Keratinocyte (primary cell): ENCODE results near the gene MYBPH. TPM values are rescaled to one million over a fixed set of nuclear protein-coding genes. Genes with fewer than 3 reads are reported as not detected.

ENCODE experiments used
- DNase-seq: peaks from one replicate; pipeline ENCODE4 v3.0.0-alpha.2; 2011; ENCODE audit warnings: low read depth, missing footprints, low spot score
- FAIRE-seq: peaks from 2 replicates; lab custom pipeline; 2011; peaks lifted over from hg19 to GRCh38; lab: Jason Lieb, UNC
- H2AFZ ChIP-seq: 2 replicates; pipeline ENCODE4 v1.6.0; 2012; ENCODE audit warnings: low read length, control low read depth, inconsistent platforms; ENCODE audit not compliant: control insufficient read depth
- H3K27ac ChIP-seq: 2 replicates; pipeline ENCODE4 v1.5.1; 2011; ENCODE audit warnings: low read length; ENCODE audit not compliant: control insufficient read depth, insufficient read depth
- H3K27me3 ChIP-seq: 3 replicates; pipeline ENCODE4 v1.6.0; 2011; ENCODE audit warnings: low read length; ENCODE audit not compliant: control insufficient read depth, insufficient read depth; ENCODE audit errors: extremely low read depth
- H3K36me3 ChIP-seq, 2 experiments: 2 replicates in 1 of 2; 3 replicates in 1 of 2; pipeline ENCODE4 v1.5.1; 2011; ENCODE audit warnings: low read length in 2 of 2, mild to moderate bottlenecking in 1 of 2; ENCODE audit not compliant: control insufficient read depth in 2 of 2, insufficient read depth in 2 of 2; ENCODE audit errors: extremely low read depth in 1 of 2
- H3K4me1 ChIP-seq: 3 replicates; pipeline ENCODE4 v1.5.1; 2011; ENCODE audit warnings: low read length; ENCODE audit not compliant: control insufficient read depth, insufficient read depth; ENCODE audit errors: extremely low read depth
- H3K4me2 ChIP-seq: 3 replicates; pipeline ENCODE4 v1.6.0; 2011; ENCODE audit warnings: low read depth, low read length; ENCODE audit not compliant: control insufficient read depth, insufficient read depth; ENCODE audit errors: extremely low read depth
- H3K4me3 ChIP-seq, 3 experiments: fragments of 200-600 bp in 1 of 3; sonication (generic) in 1 of 3; 2 replicates in 2 of 3; 3 replicates in 1 of 3; pipeline ENCODE4 v1.5.1; 2011 to 2016; ENCODE audit warnings: low read length in 3 of 3, mild to moderate bottlenecking in 3 of 3, control low read depth in 2 of 3, inconsistent platforms in 1 of 3, low read depth in 1 of 3, mixed read lengths in 1 of 3, mixed run types in 1 of 3, moderate library complexity in 1 of 3; ENCODE audit not compliant: control insufficient read depth in 2 of 3, insufficient read depth in 2 of 3; ENCODE audit errors: extremely low read depth in 1 of 3
- H3K79me2 ChIP-seq: 2 replicates; pipeline ENCODE4 v1.6.0; 2012; ENCODE audit warnings: low read length; ENCODE audit not compliant: control insufficient read depth, insufficient read depth
- H3K9ac ChIP-seq: 3 replicates; pipeline ENCODE4 v1.6.0; 2011; ENCODE audit warnings: low read length; ENCODE audit not compliant: control insufficient read depth, insufficient read depth; ENCODE audit errors: extremely low read depth
- H3K9me1 ChIP-seq: 3 replicates; pipeline ENCODE4 v1.6.0; 2011; ENCODE audit warnings: low read length; ENCODE audit not compliant: control insufficient read depth, insufficient read depth; ENCODE audit errors: extremely low read depth
- H3K9me3 ChIP-seq: 2 replicates; pipeline ENCODE4 v1.5.1; 2012; ENCODE audit warnings: low read depth, low read length; ENCODE audit not compliant: control insufficient read depth
- H4K20me1 ChIP-seq: 3 replicates; pipeline ENCODE4 v1.6.0; 2011; ENCODE audit warnings: low read length; ENCODE audit not compliant: control insufficient read depth, insufficient read depth; ENCODE audit errors: extremely low read depth
- EZH2 ChIP-seq: IDR thresholded peaks from one replicate; pipeline ENCODE4 v1.6.1; 2012; ENCODE audit warnings: inconsistent platforms, mild to moderate bottlenecking, low read length, moderate library complexity
- dilution Hi-C: fragments of 300-500 bp; cut with MboI; formaldehyde crosslinking; loops from one replicate; pipeline ENCODE4 v1.7.0; 2020; ENCODE audit warnings: low sequenced_read_pairs; ENCODE audit not compliant: extremely low pct_ligation_motif_present
- polyA plus RNA-seq, 5 experiments: library from polyadenylated mRNA; depleted of rRNA in 3 of 5; stranded (reverse) in 3 of 5; stranded (forward) in 1 of 5; unstranded in 1 of 5; fragments of >200 nt; gene quantifications; 1 replicate in 1 of 5; 2 replicates in 3 of 5; 3 replicates in 1 of 5; pipeline versions ENCODE4 v1.2.1 to v1.2.3, GENCODE V29; 2011 to 2012; ENCODE audit warnings: missing spikeins in 2 of 5, low read depth in 1 of 5, low replicate concordance in 1 of 5
- TF ChIP-seq, protein P1 (sequence below), 3 experiments: IDR thresholded peaks in 1 of 3; conservative IDR thresholded peaks in 1 of 3; optimal IDR thresholded peaks in 1 of 3; 2 replicates in 2 of 3; 3 replicates in 1 of 3; pipeline versions ENCODE3 to v1.5.1; 2011; ENCODE audit warnings: low read length in 3 of 3, mild to moderate bottlenecking in 3 of 3, moderate library complexity in 2 of 3, control low read depth in 1 of 3, inconsistent platforms in 1 of 3; ENCODE audit not compliant: insufficient read depth in 2 of 3; ENCODE audit errors: extremely low read depth in 1 of 3

The MYBPH gene
- polyA plus RNA-seq, 1 donor (not counting 4 experiments of a cell fraction or from before 2014, with no cell fraction given): not detected

DNA sequence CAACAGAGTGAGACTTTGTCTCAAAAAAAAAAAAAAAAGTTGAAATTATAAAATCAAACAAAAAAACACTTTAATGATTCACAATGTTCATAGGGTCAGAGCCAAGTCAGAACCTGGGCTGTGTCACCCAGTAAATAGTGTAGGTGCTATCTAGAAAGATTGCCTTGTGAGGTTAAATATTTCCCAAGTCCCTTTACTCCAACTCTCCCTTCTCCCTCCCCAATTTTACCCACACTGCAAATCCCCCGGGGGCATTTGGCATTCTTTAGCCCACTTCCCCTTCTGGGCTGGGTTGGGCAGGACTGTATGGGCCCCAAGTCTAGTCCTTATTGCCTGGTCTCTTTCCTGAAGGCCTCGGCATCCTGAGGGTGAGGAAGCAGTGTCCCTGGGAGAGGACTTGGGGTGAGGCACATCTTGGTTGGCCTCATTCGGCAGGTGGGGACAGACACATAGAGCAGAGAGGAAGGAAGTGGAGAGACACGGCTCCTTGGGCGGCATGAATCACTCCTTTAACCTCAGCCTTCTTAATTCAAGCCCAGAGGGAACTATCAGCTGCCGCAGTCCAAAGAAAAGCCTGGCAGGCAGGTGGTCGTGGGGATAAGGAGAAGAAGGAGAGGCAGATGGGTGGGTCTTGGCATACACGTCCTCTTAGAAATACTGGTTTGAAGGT is 39.9 kb downstream of the MYBPH start:
- H3K9ac ChIP-seq: no peak overlapping the region
- H4K20me1 ChIP-seq: no peaks in the 10 kb centered on the region
- no peak for DNase-seq
- H3K4me1 ChIP-seq: peaks cover 7% of the 10 kb centered on the region
- FAIRE-seq: no peak
- no peaks in the 10 kb centered on the region for H3K36me3 ChIP-seq
- peaks cover 10% of the 10 kb centered on the region for H3K27me3 ChIP-seq
- no peak overlapping the region for H2AFZ ChIP-seq
- no peaks in the 10 kb centered on the region for H3K9me3 ChIP-seq
- no peaks in the 10 kb centered on the region for H3K79me2 ChIP-seq
- H3K9me1 ChIP-seq: no peaks in the 10 kb centered on the region
- H3K4me3 ChIP-seq: no peak overlapping the region
- H3K4me2 ChIP-seq: no peak overlapping the region
- TF ChIP-seq, protein P1, sequence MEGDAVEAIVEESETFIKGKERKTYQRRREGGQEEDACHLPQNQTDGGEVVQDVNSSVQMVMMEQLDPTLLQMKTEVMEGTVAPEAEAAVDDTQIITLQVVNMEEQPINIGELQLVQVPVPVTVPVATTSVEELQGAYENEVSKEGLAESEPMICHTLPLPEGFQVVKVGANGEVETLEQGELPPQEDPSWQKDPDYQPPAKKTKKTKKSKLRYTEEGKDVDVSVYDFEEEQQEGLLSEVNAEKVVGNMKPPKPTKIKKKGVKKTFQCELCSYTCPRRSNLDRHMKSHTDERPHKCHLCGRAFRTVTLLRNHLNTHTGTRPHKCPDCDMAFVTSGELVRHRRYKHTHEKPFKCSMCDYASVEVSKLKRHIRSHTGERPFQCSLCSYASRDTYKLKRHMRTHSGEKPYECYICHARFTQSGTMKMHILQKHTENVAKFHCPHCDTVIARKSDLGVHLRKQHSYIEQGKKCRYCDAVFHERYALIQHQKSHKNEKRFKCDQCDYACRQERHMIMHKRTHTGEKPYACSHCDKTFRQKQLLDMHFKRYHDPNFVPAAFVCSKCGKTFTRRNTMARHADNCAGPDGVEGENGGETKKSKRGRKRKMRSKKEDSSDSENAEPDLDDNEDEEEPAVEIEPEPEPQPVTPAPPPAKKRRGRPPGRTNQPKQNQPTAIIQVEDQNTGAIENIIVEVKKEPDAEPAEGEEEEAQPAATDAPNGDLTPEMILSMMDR (optimal IDR thresholded peaks at IDR 0.05 in 1 of 3, IDR thresholded peaks at IDR 0.05 in 1 of 3, conservative IDR thresholded peaks at IDR 0.05 in 1 of 3; ENCODE audit: extremely low read depth in 1 of 3, insufficient read depth in 2 of 3, low read length in 3 of 3): no peak
- no peak overlapping the region for H3K27ac ChIP-seq
- dilution Hi-C loops: no loop called here

DNA sequence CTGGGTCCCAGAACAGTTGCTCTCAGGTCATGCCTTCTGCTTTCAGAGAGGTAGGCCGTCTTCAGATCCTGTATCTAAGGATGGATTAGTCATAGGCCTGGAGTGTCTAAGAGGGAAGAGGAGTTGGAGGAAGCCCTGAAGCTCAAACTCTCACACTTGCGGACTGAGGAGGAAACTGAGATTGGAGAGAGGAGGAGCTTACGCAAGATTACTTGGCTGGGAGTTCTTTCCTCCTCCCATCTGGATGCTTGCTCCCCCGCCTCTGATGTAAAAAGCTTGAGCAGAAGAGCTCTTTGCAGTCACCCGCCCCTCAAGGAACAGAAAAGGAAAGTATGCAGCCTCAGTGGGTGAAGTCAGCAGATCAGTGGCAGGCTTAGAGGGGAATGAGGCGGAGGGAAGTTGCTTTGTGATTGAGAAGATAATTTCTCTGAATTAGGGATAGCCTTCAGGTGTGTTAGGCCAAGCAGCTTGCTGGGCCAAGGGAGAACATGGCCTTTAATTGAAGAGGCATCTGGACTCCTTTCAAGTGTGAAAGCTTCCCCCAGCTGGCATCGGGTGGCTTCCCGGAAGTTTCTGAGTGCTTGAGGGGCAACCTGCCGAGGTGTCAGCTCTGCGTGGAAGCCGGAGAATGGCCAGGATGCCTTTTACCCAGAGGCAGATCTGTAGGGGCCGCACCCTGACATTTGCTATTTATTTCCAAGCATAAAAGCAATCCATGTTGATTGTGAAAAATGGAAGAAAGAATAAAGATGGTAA is 41.5 kb downstream of the MYBPH start:
- Histone ChIP-seq H4K20me1 (no peaks in the 10 kb centered on the region), H3K27ac (no peak overlapping the region), H3K4me3 (no peak overlapping the region), H2AFZ (no peak overlapping the region), H3K9ac (no peak overlapping the region), H3K79me2 (no peaks in the 10 kb centered on the region), H3K4me1 (peaks cover 7% of the 10 kb centered on the region), H3K27me3 (peaks cover 11% of the 10 kb centered on the region), H3K9me3 (no peaks in the 10 kb centered on the region), H3K4me2 (no peak overlapping the region), H3K36me3 (no peaks in the 10 kb centered on the region), H3K9me1 (no peaks in the 10 kb centered on the region)
- dilution Hi-C loops: no loop called here
- DNase-seq: no peak
- TF ChIP-seq, protein P1 (optimal IDR thresholded peaks at IDR 0.05 in 1 of 3, IDR thresholded peaks at IDR 0.05 in 1 of 3, conservative IDR thresholded peaks at IDR 0.05 in 1 of 3; ENCODE audit: extremely low read depth in 1 of 3, insufficient read depth in 2 of 3, low read length in 3 of 3): no peak
- TF ChIP-seq EZH2: no peak
- no peak for FAIRE-seq
